Endothelial cell of umbilical vein (primary cell): ENCODE data around the gene OR52B6.

Experiments used
- CTCF ChIP-seq, 2 donors: IDR thresholded peaks; 1 replicate in 1 of 2; 2 replicates in 1 of 2; pipeline ENCODE4 v1.5.1; 2011; ENCODE audit warnings: low read length in 2 of 2, mild to moderate bottlenecking in 2 of 2, moderate library complexity in 2 of 2, control low read depth in 1 of 2, inconsistent platforms in 1 of 2, low read depth in 1 of 2; ENCODE audit not compliant: insufficient read depth in 1 of 2; ENCODE audit errors: extremely low read depth in 1 of 2
- EZH2 ChIP-seq: IDR thresholded peaks from 2 replicates; pipeline ENCODE4 v1.6.1; 2012; ENCODE audit warnings: borderline replicate concordance, low read depth, mild to moderate bottlenecking, moderate library complexity, low read length, inconsistent platforms; ENCODE audit not compliant: severe bottlenecking
- FOS ChIP-seq: IDR thresholded peaks from 2 replicates; pipeline ENCODE4 v1.6.1; 2011; ENCODE audit warnings: mild to moderate bottlenecking, low read length, moderate library complexity, borderline replicate concordance; ENCODE audit not compliant: insufficient read depth
- GATA2 ChIP-seq: IDR thresholded peaks from 2 replicates; pipeline ENCODE4 v1.7.0; 2011; ENCODE audit warnings: low read depth, mild to moderate bottlenecking, moderate library complexity, mixed read lengths, low read length; ENCODE audit not compliant: insufficient read length, insufficient read depth
- JUN ChIP-seq: IDR thresholded peaks from 2 replicates; pipeline ENCODE4 v1.6.1; 2011; ENCODE audit warnings: borderline replicate concordance, low read depth; ENCODE audit not compliant: insufficient read length, insufficient read depth
- MAX ChIP-seq: IDR thresholded peaks from 2 replicates; pipeline ENCODE4 v1.6.1; 2011; ENCODE audit not compliant: insufficient read depth, insufficient read length
- MYC ChIP-seq: IDR thresholded peaks from one replicate; pipeline ENCODE4 v1.6.1; 2011; ENCODE audit warnings: mild to moderate bottlenecking, low read depth, low read length
- POLR2A ChIP-seq: IDR thresholded peaks from 2 replicates; pipeline ENCODE4 v1.6.1; 2012; ENCODE audit warnings: low read depth, mild to moderate bottlenecking, control low read depth, low read length
- POLR2AphosphoS5 ChIP-seq: IDR thresholded peaks from 2 replicates; pipeline ENCODE4 v1.6.1; 2012; ENCODE audit warnings: low read depth, mild to moderate bottlenecking, control low read depth, low read length, moderate library complexity; ENCODE audit not compliant: insufficient read depth

- TF ChIP-seq CTCF (IDR thresholded peaks at IDR 0.05; ENCODE audit: extremely low read depth in 1 of 2, insufficient read depth in 1 of 2, low read depth in 1 of 2, low read length in 2 of 2) (no peak), POLR2A (no peak), POLR2AphosphoS5 (no peak), JUN (no peak), EZH2 (no peak), FOS (no peak), MAX (no peak), GATA2 (no peak), MYC (no peak)
These were observed 6.0 kb upstream of the OR52B6 start for GRCh38 chr11:5574654-5575053.
